Neural progenitor cell (in vitro differentiated cells): ENCODE data around the gene CPB1. TPM values are rescaled to one million over a fixed set of nuclear protein-coding genes. Genes with fewer than 3 reads are reported as not detected.

ENCODE experiments used
- DNase-seq: peaks from one replicate; pipeline ENCODE4 v3.0.0-alpha.2; 2016; ENCODE audit warnings: low spot score
- H2AFZ ChIP-seq: fragments of 200-600 bp; sonication (generic); replicated peaks from 2 replicates; pipeline ENCODE4 v1.6.1; 2016; ENCODE audit warnings: antibody characterized with exemption
- H3F3A ChIP-seq: fragments of 200-600 bp; sonication (generic); 2 replicates; pipeline ENCODE4 v1.6.1; 2016; ENCODE audit warnings: antibody characterized with exemption, low read depth
- H3K27ac ChIP-seq: fragments of 200-600 bp; sonication (generic); 2 replicates; pipeline ENCODE4 v1.5.1; 2016; ENCODE audit warnings: mild to moderate bottlenecking
- H3K27me3 ChIP-seq: fragments of 200-600 bp; sonication (generic); 2 replicates; pipeline ENCODE4 v1.6.1; 2016; ENCODE audit warnings: mild to moderate bottlenecking, moderate library complexity
- H3K36me3 ChIP-seq: fragments of 200-600 bp; sonication (generic); 2 replicates; pipeline ENCODE4 v1.5.1; 2016
- H3K4me1 ChIP-seq: fragments of 200-600 bp; sonication (generic); 2 replicates; pipeline ENCODE4 v1.6.1; 2016; ENCODE audit warnings: mixed run types
- H3K4me2 ChIP-seq: fragments of 200-600 bp; sonication (generic); 2 replicates; pipeline ENCODE4 v1.6.1; 2016
- H3K4me3 ChIP-seq: fragments of 200-600 bp; sonication (generic); 2 replicates; pipeline ENCODE4 v1.5.1; 2016
- H3K79me2 ChIP-seq: fragments of 200-600 bp; sonication (generic); 2 replicates; pipeline ENCODE4 v1.6.1; 2016; ENCODE audit warnings: low read depth
- H3K9ac ChIP-seq: fragments of 200-600 bp; sonication (generic); 2 replicates; pipeline ENCODE4 v1.6.1; 2016
- H3K9me3 ChIP-seq: fragments of 200-600 bp; sonication (generic); 2 replicates; pipeline ENCODE4 v1.5.1; 2016; ENCODE audit warnings: low read depth
- H4K20me1 ChIP-seq: fragments of 200-600 bp; sonication (generic); 2 replicates; pipeline ENCODE4 v1.6.1; 2016; ENCODE audit warnings: low read depth
- H3K27ac Mint-ChIP-seq: 3 replicates; pipeline ENCODE4 v1.8.0; 2021; ENCODE audit warnings: mixed read lengths
- H3K27me3 Mint-ChIP-seq: 2 replicates; pipeline ENCODE4 v1.8.0; 2022; ENCODE audit warnings: low read depth, mild to moderate bottlenecking, inconsistent platforms, moderate library complexity, mixed read lengths; ENCODE audit not compliant: insufficient read depth
- H3K36me3 Mint-ChIP-seq: 3 replicates; pipeline ENCODE4 v1.8.0; 2021; ENCODE audit warnings: mixed read lengths
- H3K4me1 Mint-ChIP-seq: 3 replicates; pipeline ENCODE4 v1.8.0; 2021; ENCODE audit warnings: mixed read lengths
- H3K4me3 Mint-ChIP-seq: 3 replicates; pipeline ENCODE4 v1.8.0; 2021; ENCODE audit warnings: mild to moderate bottlenecking, moderate library complexity, mixed read lengths
- H3K9me3 Mint-ChIP-seq: 3 replicates; pipeline ENCODE4 v1.8.0; 2020; ENCODE audit warnings: mixed read lengths
- CTCF ChIP-seq: fragments of 200-600 bp; sonication (generic); IDR thresholded peaks from 2 replicates; pipeline ENCODE4 v1.5.1; 2017; ENCODE audit warnings: antibody characterized with exemption, mild to moderate bottlenecking
- EZH2 ChIP-seq: fragments of 200-600 bp; sonication (generic); IDR thresholded peaks from 2 replicates; pipeline ENCODE4 v1.6.1; 2017; ENCODE audit warnings: antibody characterized with exemption, mild to moderate bottlenecking, moderate library complexity
- EZH2phosphoT487 ChIP-seq: fragments of 200-600 bp; sonication (generic); IDR thresholded peaks from 2 replicates; pipeline ENCODE4 v1.6.1; 2017; ENCODE audit warnings: antibody characterized with exemption
- total RNA-seq: library from RNA; depleted of rRNA; stranded (reverse); fragments of >200 nt; gene quantifications from 2 replicates; pipeline ENCODE4 v1.2.3, GENCODE V29; 2015; ENCODE audit warnings: low replicate concordance

Gene CPB1
- total RNA-seq, 1 donor from 2014 or later: not detected

GRCh38 chr3:148789906-148790305, 37.7 kb upstream of the CPB1 start:
- Histone ChIP-seq H3K9me3 (peaks cover 6% of the 10 kb centered on the region), H3K79me2 (no peaks in the 10 kb centered on the region), H3F3A (no peaks in the 10 kb centered on the region), H3K4me2 (no peak overlapping the region), H3K9ac (no peak overlapping the region), H3K27me3 (no peaks in the 10 kb centered on the region), H3K4me1 (no peaks in the 10 kb centered on the region), H3K27ac (no peak overlapping the region), H4K20me1 (no peaks in the 10 kb centered on the region), H3K36me3 (no peaks in the 10 kb centered on the region), H3K4me3 (no peak overlapping the region), H2AFZ (no peak overlapping the region)
- peaks cover 11% of the 10 kb centered on the region for H3K9me3 Mint-ChIP-seq
- H3K27ac Mint-ChIP-seq: peak overlapping the region; percentile 84
- H3K4me3 Mint-ChIP-seq: peak overlapping the region; percentile 30
- H3K27me3 Mint-ChIP-seq: peaks cover under 1% of the 10 kb centered on the region
- no peak for DNase-seq
- TF ChIP-seq CTCF: no peak
- no peak for TF ChIP-seq EZH2
- no peak for TF ChIP-seq EZH2phosphoT487
- H3K36me3 Mint-ChIP-seq: peaks cover 2% of the 10 kb centered on the region
- peaks cover 58% of the 10 kb centered on the region for H3K4me1 Mint-ChIP-seq

DNA sequence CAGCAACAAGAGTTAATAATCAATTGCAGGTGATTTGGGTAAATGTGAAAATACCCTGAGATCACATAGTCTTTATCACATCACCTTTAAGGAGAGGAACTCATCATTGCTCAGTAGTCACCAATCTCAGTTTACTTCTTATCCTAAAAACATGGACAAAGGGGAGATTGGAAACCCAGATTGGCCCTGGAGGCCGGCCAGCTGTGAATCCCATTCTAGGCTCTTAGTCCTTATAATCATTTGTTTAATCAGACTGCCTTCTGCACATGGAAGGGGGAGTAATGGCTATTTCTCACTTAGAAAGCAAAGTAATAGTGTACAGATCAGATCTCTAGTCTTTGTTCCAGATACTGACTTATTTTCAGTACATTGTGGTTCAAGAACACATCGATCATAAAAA, 37.2 kb upstream of the CPB1 start:
- no peak for DNase-seq
- Histone ChIP-seq H3F3A (no peaks in the 10 kb centered on the region), H3K27ac (no peak overlapping the region), H3K9ac (no peak overlapping the region), H3K27me3 (no peaks in the 10 kb centered on the region), H3K36me3 (no peaks in the 10 kb centered on the region), H4K20me1 (no peaks in the 10 kb centered on the region), H3K79me2 (no peaks in the 10 kb centered on the region), H2AFZ (no peak overlapping the region), H3K9me3 (peaks cover 6% of the 10 kb centered on the region), H3K4me3 (no peak overlapping the region), H3K4me1 (no peaks in the 10 kb centered on the region), H3K4me2 (no peak overlapping the region)
- Mint-ChIP-seq H3K9me3 (peaks cover 7% of the 10 kb centered on the region), H3K27me3 (no peaks in the 10 kb centered on the region), H3K36me3 (peaks cover 2% of the 10 kb centered on the region), H3K27ac (peak overlapping the region; percentile 84), H3K4me3 (peak overlapping the region; percentile 30), H3K4me1 (peaks cover 61% of the 10 kb centered on the region)
- TF ChIP-seq EZH2: no peak
- TF ChIP-seq CTCF: no peak

DNA sequence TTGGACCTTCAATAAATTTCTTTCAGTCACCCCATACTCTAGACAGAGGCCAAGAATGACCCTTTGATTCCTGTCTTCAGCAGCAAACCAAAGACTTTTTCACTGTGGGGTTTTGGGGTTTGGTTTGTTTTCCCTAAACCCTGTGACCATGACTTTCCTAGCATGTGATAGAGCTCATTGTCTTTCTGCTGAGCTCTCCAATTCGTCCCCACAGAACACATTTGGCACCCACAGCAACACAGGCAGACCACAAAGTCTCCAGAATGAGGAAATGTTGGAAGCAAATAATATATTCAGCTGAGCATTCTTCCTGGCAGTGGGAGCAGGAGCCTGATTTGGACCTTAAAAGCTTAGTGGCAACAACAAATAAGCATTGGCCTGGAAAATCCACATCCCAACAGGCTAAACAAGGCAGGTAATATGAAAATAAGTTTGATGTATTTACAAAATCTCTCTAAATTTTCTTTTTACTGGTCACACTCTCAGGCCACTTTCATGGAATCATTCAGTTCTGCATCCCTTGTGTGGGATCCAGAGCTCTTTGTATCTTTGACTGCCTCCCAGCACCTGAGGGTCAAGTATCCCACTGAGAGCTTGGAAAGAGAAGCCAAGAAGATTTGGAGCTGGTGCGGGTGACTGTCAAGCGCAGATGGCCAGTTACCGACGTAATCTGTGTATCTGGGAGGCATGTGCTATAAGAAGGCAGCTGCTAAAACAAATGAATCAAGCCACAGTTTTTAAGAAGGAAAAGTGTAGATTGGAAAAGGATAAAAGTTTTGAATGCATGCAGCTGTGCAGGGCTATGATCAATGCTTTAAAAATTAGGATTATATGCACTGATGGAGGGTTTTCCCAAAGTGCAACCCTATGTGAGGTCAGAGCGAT, 36.5 kb upstream of the CPB1 start:
- TF ChIP-seq EZH2 (no peak), CTCF (no peak), EZH2phosphoT487 (no peak)
- H3K27me3 ChIP-seq: no peaks in the 10 kb centered on the region
- peak overlapping the region; percentile 89 for H3K27ac Mint-ChIP-seq
- no peaks in the 10 kb centered on the region for H3K4me1 ChIP-seq
- H3K9me3 ChIP-seq: peaks cover 6% of the 10 kb centered on the region
- peaks cover 61% of the 10 kb centered on the region for H3K4me1 Mint-ChIP-seq
- no peaks in the 10 kb centered on the region for H3K27me3 Mint-ChIP-seq
- no peaks in the 10 kb centered on the region for H3K36me3 ChIP-seq
- no peak overlapping the region for H2AFZ ChIP-seq
- no peak overlapping the region for H3K4me2 ChIP-seq
- peaks cover 7% of the 10 kb centered on the region for H3K9me3 Mint-ChIP-seq
- no peaks in the 10 kb centered on the region for H4K20me1 ChIP-seq
- peak; percentile 26 for DNase-seq
- H3K27ac ChIP-seq: no peak overlapping the region
- no peaks in the 10 kb centered on the region for H3F3A ChIP-seq
- no peaks in the 10 kb centered on the region for H3K79me2 ChIP-seq
- peaks cover 2% of the 10 kb centered on the region for H3K36me3 Mint-ChIP-seq
- no peak overlapping the region for H3K4me3 Mint-ChIP-seq
- no peak overlapping the region for H3K4me3 ChIP-seq
- H3K9ac ChIP-seq: no peak overlapping the region
